ENCODE results near the gene DLK2. TPM values are rescaled to one million over a fixed set of nuclear protein-coding genes. Genes with fewer than 3 reads are reported as not detected.

DLK2 gene
- total RNA-seq, 1 donor, result 0.36 TPM

GRCh38 chr6:43435682-43436437 lies 19.5 kb downstream of the DLK2 start:
- TF ChIP-seq CTCF (IDR thresholded peaks at IDR 0.05; ENCODE audit: insufficient read depth, low read length), result no peak
- H3K4me3 ChIP-seq (ENCODE audit: low read depth, low read length), result no peak overlapping the region
- peak; percentile 4 for DNase-seq (ENCODE audit: low read depth)

- DNase-seq (ENCODE audit: low read depth), result no peak
- TF ChIP-seq CTCF (IDR thresholded peaks at IDR 0.05; ENCODE audit: insufficient read depth, low read length), result no peak
- no peak overlapping the region for H3K4me3 ChIP-seq (ENCODE audit: low read depth, low read length)
These were observed 20.4 kb downstream of the DLK2 start for GRCh38 chr6:43434943-43435342.

GRCh38 chr6:43434001-43434840 lies 21.1 kb downstream of the DLK2 start:
- no peak overlapping the region for H3K4me3 ChIP-seq (ENCODE audit: low read depth, low read length)
- DNase-seq (ENCODE audit: low read depth), result no peak
- no peak for TF ChIP-seq CTCF (IDR thresholded peaks at IDR 0.05; ENCODE audit: insufficient read depth, low read length)

- H3K4me3 ChIP-seq (ENCODE audit: low read depth, low read length), result no peak overlapping the region
- no peak for DNase-seq (ENCODE audit: low read depth)
- no peak for TF ChIP-seq CTCF (IDR thresholded peaks at IDR 0.05; ENCODE audit: insufficient read depth, low read length)
These were observed 22.2 kb downstream of the DLK2 start for GRCh38 chr6:43433148-43433547.

GRCh38 chr6:43432009-43432945 lies 23.1 kb downstream of the DLK2 start:
- DNase-seq (ENCODE audit: low read depth), result no peak
- no peak overlapping the region for H3K4me3 ChIP-seq (ENCODE audit: low read depth, low read length)
- no peak for TF ChIP-seq CTCF (IDR thresholded peaks at IDR 0.05; ENCODE audit: insufficient read depth, low read length)

GRCh38 chr6:43428874-43429273 lies 26.5 kb downstream of the DLK2 start:
- no peak for TF ChIP-seq CTCF (IDR thresholded peaks at IDR 0.05; ENCODE audit: insufficient read depth, low read length)
- H3K4me3 ChIP-seq (ENCODE audit: low read depth, low read length), result peak overlapping the region; percentile 99
- DNase-seq (ENCODE audit: low read depth), result peak; percentile 16

Measured in fibroblast of the aortic adventitia (primary cell).